Sigmoid colon (tissue), 7 donors: ENCODE results near the gene NRAP. TPM values are rescaled to one million over a fixed set of nuclear protein-coding genes. Genes with fewer than 3 reads are reported as not detected.
"Not testable (repeated sequence)": the region's sequence is repeated elsewhere in the genome, so short reads cannot be mapped to it uniquely, and the experiment has no call there.

Experiments
- DNase-seq: peaks from one replicate; pipeline ENCODE4 v3.0.0-alpha.2; 2019
- H3K27ac ChIP-seq, 4 donors: fragments of 200-600 bp; sonication (generic); one replicate each; pipeline ENCODE4 v1.5.1; 2016 to 2019; ENCODE audit warnings: mild to moderate bottlenecking in 1 of 4
- H3K27me3 ChIP-seq, 3 donors: fragments of 200-600 bp; sonication (generic); one replicate each; pipeline ENCODE4 v1.5.1; 2019; ENCODE audit warnings: mild to moderate bottlenecking in 1 of 3
- H3K36me3 ChIP-seq, 4 donors: fragments of 200-600 bp; sonication (generic); one replicate each; pipeline ENCODE4 v1.5.1; 2016 to 2019
- H3K4me1 ChIP-seq, 4 donors: fragments of 200-600 bp; sonication (generic); one replicate each; pipeline ENCODE4 v1.5.1; 2017 to 2019
- H3K4me3 ChIP-seq, 4 donors: fragments of 200-600 bp; sonication (generic); one replicate each; pipeline ENCODE4 v1.5.1; 2017 to 2019; ENCODE audit warnings: mild to moderate bottlenecking in 2 of 4, moderate library complexity in 1 of 4
- H3K9me3 ChIP-seq, 4 donors: fragments of 200-600 bp in 3 of 4; sonication (generic) in 3 of 4; one replicate each; pipeline versions ENCODE4 v1.5.1 to v1.6.1; 2013 to 2019
- EP300 ChIP-seq, 4 donors: sonication (generic); formaldehyde crosslinking; IDR thresholded peaks; one replicate each; pipeline ENCODE4 v1.6.1; 2017; ENCODE audit warnings: antibody characterized with exemption in 4 of 4
- POLR2A ChIP-seq, 2 donors: fragments of 450-650 bp; IDR thresholded peaks; one replicate each; pipeline ENCODE4 v1.6.1; 2016; ENCODE audit warnings: antibody characterized with exemption in 2 of 2, mild to moderate bottlenecking in 2 of 2, moderate library complexity in 2 of 2
- POLR2AphosphoS5 ChIP-seq, 4 donors: sonication (generic); formaldehyde crosslinking; IDR thresholded peaks; one replicate each; pipeline ENCODE4 v1.6.1; 2017; ENCODE audit warnings: antibody characterized with exemption in 4 of 4
- WGBS, 2 donors: extraction: QIAGEN DNeasy Blood & Tissue Kit; methylation state at CpG; one replicate each; pipeline ENCODE4 v1.1.7; 2013; 5-methylcytosine and 5-hydroxymethylcytosine counted together
- intact Hi-C: fragments of 100-400 bp; cut with DNase I; formaldehyde crosslinking; loops from one replicate; pipeline ENCODE4 v1.15.1; 2023
- polyA plus RNA-seq, 3 donors: library from polyadenylated mRNA; stranded (reverse); fragments of 200-250 nt; gene quantifications; one replicate each; pipeline ENCODE4 v1.2.3, GENCODE V29; 2013
- total RNA-seq, 4 donors: library from RNA; depleted of rRNA; stranded (reverse); fragments of >200 nt; gene quantifications; one replicate each; pipeline ENCODE4 v1.1.0, GENCODE V29; 2016
- TF ChIP-seq, protein P1 (sequence below), 4 experiments: fragments of 450-650 bp in 3 of 4; fragments of 200-600 bp in 1 of 4; IDR thresholded peaks; one replicate each; pipeline ENCODE4 v1.5.1; 2016 to 2019; ENCODE audit warnings: antibody characterized with exemption in 4 of 4, mild to moderate bottlenecking in 3 of 4, moderate library complexity in 2 of 4
- donor health status: healthy with polysubstance abuse.
- donor health status: Bipolar disorder and iron deficiency.
- donor health status: healthy.

The NRAP gene
- total and polyA plus RNA-seq, 7 donors: 0.41 to 1.2 (median 0.46) TPM; not detected in 4

- Histone ChIP-seq H3K9me3 (peaks cover 0 to 3% (median 0%) of the 10 kb centered on the region in 4 donors), H3K27me3 (no peaks in the 10 kb centered on the region), H3K4me1 (no peaks in the 10 kb centered on the region), H3K4me3 (no peak overlapping the region), H3K27ac (no peak overlapping the region), H3K36me3 (no peaks in the 10 kb centered on the region)
- WGBS, 2 donors: 84 to 87% methylated on average over 4 of the region's 4 CpGs
- intact Hi-C loops: no loop called here
- TF ChIP-seq, protein P1, sequence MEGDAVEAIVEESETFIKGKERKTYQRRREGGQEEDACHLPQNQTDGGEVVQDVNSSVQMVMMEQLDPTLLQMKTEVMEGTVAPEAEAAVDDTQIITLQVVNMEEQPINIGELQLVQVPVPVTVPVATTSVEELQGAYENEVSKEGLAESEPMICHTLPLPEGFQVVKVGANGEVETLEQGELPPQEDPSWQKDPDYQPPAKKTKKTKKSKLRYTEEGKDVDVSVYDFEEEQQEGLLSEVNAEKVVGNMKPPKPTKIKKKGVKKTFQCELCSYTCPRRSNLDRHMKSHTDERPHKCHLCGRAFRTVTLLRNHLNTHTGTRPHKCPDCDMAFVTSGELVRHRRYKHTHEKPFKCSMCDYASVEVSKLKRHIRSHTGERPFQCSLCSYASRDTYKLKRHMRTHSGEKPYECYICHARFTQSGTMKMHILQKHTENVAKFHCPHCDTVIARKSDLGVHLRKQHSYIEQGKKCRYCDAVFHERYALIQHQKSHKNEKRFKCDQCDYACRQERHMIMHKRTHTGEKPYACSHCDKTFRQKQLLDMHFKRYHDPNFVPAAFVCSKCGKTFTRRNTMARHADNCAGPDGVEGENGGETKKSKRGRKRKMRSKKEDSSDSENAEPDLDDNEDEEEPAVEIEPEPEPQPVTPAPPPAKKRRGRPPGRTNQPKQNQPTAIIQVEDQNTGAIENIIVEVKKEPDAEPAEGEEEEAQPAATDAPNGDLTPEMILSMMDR (IDR thresholded peaks at IDR 0.05): no peak
- TF ChIP-seq POLR2AphosphoS5 (IDR thresholded peaks at IDR 0.05) (no peak), POLR2A (IDR thresholded peaks at IDR 0.05) (no peak), EP300 (IDR thresholded peaks at IDR 0.05) (no peak)
- no peak for DNase-seq
Observed at GRCh38 chr10:113665352-113665751, 1.5 kb upstream of the NRAP start.

DNA sequence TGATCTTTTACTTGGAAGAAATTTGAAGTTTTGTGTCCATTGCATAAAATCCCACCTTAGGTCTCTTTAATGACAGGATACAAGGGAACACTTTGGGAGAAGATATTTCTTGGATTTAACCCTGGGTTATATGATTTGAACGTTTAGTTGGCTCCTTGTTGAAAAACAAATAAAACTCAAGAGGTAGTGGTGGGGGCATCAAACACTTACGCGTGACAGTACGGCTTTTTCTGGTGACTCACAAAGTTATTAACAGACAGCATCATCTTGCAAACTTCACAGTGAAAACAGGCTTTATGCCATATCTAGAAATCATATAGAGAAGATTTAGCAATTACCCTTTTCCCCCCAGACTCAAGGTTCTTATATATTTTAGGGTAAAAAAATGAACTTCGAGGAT is 699 bp downstream of the NRAP start:
- WGBS, 2 donors: 69 to 74% methylated on average over 5 of the region's 5 CpGs
- H3K36me3 ChIP-seq: no peaks in the 10 kb centered on the region
- H3K4me3 ChIP-seq: no peak overlapping the region
- intact Hi-C loops: no loop called here
- no peaks in the 10 kb centered on the region for H3K27me3 ChIP-seq
- TF ChIP-seq, protein P1 (IDR thresholded peaks at IDR 0.05): no peak
- TF ChIP-seq POLR2A (IDR thresholded peaks at IDR 0.05) (no peak), POLR2AphosphoS5 (IDR thresholded peaks at IDR 0.05) (no peak), EP300 (IDR thresholded peaks at IDR 0.05) (no peak)
- DNase-seq: no peak
- H3K27ac ChIP-seq: no peak overlapping the region
- no peaks in the 10 kb centered on the region for H3K4me1 ChIP-seq
- no peaks in the 10 kb centered on the region for H3K9me3 ChIP-seq

DNA sequence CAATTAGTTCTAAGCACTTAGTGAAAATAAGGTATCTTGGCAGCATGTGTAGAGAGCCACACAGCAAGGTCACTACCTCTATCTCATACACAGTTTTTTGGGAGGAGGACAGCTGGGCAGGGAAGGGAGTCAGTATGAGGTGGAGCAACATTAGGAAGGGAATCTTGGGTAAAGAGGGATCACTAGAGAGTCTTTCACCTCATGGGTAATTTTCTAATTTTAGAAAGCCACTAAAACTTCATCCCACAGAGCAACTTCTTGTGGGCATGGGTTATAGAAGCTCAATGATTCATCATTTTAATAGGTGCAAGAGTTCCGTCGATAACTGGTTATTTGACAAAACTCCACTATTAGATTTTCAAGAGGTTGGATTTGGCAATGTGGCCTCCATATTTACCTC is 2.5 kb downstream of the NRAP start:
- H3K27ac ChIP-seq: no peak overlapping the region
- no peak for DNase-seq
- H3K4me1 ChIP-seq: no peaks in the 10 kb centered on the region
- H3K4me3 ChIP-seq: no peak overlapping the region
- H3K36me3 ChIP-seq: no peaks in the 10 kb centered on the region
- no peaks in the 10 kb centered on the region for H3K9me3 ChIP-seq
- TF ChIP-seq POLR2A (IDR thresholded peaks at IDR 0.05) (no peak), EP300 (IDR thresholded peaks at IDR 0.05) (no peak), POLR2AphosphoS5 (IDR thresholded peaks at IDR 0.05) (no peak)
- TF ChIP-seq, protein P1 (IDR thresholded peaks at IDR 0.05): no peak
- intact Hi-C loops: no loop called here
- no peaks in the 10 kb centered on the region for H3K27me3 ChIP-seq
- 91 to 96% methylated on average over 2 of the region's 2 CpGs for WGBS, 2 donors

DNA sequence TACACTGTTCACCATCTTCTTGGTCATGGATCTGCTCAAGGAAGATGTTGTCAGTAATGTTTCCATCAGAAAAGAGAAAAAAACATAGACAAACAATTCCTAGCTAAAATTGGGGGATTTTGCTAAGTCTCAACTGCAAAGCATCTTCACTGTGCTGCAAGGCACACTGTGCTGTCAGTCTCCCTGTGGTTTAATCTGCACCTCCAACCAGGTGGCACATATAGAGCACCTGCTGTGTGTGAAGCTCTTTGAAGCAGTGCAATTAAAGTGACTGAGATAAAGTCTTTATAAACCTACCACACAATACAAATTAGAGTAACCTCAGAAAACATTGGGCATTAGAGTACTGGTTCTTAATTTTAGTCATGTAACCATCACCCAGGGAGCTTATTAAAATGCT is 6.3 kb downstream of the NRAP start:
- no peak for DNase-seq
- Histone ChIP-seq H3K4me1 (no peaks in the 10 kb centered on the region), H3K27ac (no peak overlapping the region), H3K36me3 (no peaks in the 10 kb centered on the region), H3K9me3 (no peaks in the 10 kb centered on the region), H3K27me3 (no peaks in the 10 kb centered on the region), H3K4me3 (no peak overlapping the region)
- TF ChIP-seq, protein P1 (IDR thresholded peaks at IDR 0.05): no peak
- TF ChIP-seq POLR2A (IDR thresholded peaks at IDR 0.05): no peak
- TF ChIP-seq EP300 (IDR thresholded peaks at IDR 0.05): no peak
- no peak for TF ChIP-seq POLR2AphosphoS5 (IDR thresholded peaks at IDR 0.05)
- intact Hi-C loops: no loop called here

- H3K4me1 ChIP-seq: no peaks in the 10 kb centered on the region
- no peaks in the 10 kb centered on the region for H3K9me3 ChIP-seq
- TF ChIP-seq POLR2A (IDR thresholded peaks at IDR 0.05): no peak
- TF ChIP-seq, protein P1 (IDR thresholded peaks at IDR 0.05): no peak
- TF ChIP-seq POLR2AphosphoS5 (IDR thresholded peaks at IDR 0.05): no peak
- no peak for TF ChIP-seq EP300 (IDR thresholded peaks at IDR 0.05)
- no peaks in the 10 kb centered on the region for H3K27me3 ChIP-seq
- no peak for DNase-seq
- H3K36me3 ChIP-seq: no peaks in the 10 kb centered on the region
- intact Hi-C loops: no loop called here
- no peak overlapping the region for H3K27ac ChIP-seq
- WGBS, 2 donors: 55% methylated on average over 2 of the region's 2 CpGs
- H3K4me3 ChIP-seq: no peak overlapping the region
Observed at GRCh38 chr10:113656896-113657295, 6.9 kb downstream of the NRAP start.

DNA sequence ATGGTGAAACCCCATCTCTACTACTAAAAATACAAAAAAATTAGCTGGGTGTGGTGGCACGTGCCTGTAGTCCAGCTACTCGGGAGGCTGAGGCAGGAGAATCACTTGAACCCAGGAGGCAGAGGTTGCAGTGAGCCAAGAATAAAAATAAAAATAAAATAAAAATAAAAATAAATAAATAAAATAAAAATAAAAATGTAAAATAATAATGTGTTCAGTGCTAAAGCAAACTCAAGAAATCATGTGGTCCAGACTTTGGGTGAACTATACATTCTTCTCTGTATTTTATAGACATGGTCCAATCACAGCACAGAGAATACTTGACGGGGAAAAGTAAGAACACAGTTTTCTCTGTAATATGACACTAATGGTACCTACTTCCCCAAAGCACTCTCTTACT is 11.4 kb downstream of the NRAP start:
- intact Hi-C loops: not testable (repeated sequence)

More for the DNA sequence above, 11.4 kb downstream of the NRAP start:
- not testable (repeated sequence) for H3K9me3 ChIP-seq, DNase-seq, H3K27ac ChIP-seq, H3K36me3 ChIP-seq, H3K4me3 ChIP-seq, H3K4me1 ChIP-seq, H3K27me3 ChIP-seq
- WGBS, 2 donors: 89 to 94% methylated on average over 3 of the region's 3 CpGs
